GM19372 (cell line): ENCODE data around the gene ANKH.
"Not testable (repeated sequence)": the region's sequence is repeated elsewhere in the genome, so short reads cannot be mapped to it uniquely, and the experiment has no call there.

ENCODE experiments used
- ATAC-seq: cut with Tn5 transposase; IDR thresholded peaks from one replicate; pipeline ENCODE4 v1.9.1; 2021; ENCODE audit warnings: mild to moderate bottlenecking, low read depth, moderate library complexity; ENCODE audit not compliant: unreplicated experiment

The ANKH gene

DNA sequence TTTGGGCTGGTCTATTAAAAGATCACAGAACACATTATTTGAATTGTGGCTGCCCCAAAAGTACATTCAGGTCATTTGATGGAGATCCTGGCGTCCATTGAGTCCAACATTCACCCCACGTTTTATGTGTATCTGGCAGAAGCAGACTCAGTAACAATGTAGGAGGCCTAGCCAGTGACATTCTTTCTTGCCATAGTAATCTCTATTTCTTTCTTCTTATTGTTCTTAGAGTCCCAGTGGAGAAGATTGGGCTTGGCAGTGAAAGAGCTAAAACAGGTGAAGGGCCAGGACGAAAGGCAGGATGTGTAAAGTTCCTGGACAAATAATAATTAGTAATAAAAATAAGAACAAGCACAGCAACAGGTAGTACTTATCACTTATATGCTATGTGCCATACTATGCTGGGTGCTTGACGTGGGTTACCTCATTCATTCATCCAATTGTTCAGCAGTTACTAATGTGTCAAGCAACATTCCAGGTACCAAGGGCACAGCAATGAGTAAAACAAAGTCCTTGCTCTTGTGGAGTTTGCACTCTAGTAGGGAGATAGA lies 12.6 kb upstream of the ANKH start:
- no peak for ATAC-seq

DNA sequence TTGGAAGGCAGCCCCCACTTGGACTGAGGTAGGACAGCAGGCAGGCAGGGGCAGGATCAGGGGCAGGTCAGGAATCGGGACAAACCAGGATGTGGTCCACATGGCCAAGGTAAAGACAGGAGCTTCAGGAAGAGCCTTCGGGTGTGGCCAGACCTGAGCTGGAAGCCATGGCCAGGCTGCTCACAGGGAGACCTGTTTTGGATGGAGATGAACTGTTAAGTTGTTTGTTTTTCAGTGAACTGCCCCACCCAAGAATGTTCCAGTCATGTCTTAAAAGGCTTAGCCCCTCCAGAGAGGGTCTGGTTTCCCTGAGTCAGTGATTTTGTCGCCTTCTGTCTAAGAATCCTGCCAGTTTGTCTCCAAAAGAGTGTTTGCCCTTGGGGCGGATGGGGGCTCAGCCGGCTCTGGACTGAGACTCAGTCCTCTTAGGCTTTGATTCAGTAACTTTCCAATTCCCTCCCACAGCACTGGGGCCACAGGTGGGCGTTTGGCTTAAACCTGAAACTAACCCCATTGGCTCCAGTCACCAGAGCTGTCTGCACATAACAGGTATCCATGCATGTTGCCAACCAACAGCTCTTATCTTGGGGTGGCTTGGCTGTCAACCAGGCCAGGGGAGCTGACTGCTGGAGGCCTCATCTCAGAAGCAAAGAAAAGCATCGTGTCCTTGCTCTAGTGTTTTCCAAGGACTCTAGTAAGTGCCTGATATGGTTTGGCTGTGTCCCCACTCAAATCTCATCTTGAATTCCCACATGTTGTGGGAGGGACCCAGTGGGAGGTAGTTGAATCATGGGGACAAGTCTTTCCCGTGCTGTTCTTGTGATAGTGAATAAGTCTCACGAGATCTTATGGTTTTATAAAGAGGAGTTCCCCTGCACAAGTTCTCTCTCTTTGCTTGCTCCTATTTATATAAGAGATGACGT lies 11.3 kb upstream of the ANKH start:
- ATAC-seq = no peak

DNA sequence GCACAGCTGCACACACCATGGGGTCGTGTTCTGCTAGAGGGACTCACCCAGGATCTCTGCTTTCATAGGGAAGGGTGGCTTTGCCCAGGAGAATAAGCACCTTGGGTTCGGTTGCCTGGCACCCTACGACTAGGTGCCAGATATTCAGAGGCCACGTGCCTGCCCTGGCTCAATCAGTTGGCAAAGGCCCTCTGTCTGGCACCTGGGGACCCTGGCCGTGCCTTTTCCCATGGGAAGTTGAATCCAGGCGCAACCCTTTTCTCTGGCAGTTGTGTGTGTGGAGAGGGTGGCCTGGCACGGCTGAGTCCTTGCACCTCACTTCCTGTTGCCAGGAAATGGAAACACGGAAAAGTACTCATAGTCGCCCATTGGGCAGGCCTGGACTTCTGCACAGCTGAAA lies 10.2 kb upstream of the ANKH start:
- no peak for ATAC-seq

DNA sequence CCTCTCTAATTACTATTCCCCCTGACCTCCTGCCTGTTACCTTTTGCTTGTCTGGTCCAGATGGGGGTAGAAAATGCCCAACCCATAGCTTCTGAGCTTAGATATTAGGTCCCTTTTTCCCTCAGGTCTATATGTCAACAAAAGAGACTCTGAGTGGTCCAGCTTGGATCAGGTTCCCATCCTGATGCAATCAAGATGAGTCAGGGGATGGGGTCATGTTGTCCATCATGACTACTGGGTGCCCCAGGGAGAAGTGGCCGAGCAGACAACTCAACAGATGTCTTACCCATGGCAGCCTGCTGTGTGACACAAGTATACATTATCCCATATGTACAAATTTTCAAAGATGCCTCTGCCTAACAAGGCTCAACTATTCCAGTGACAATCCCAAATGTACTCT lies 9.1 kb upstream of the ANKH start:
- ATAC-seq = no peak

DNA sequence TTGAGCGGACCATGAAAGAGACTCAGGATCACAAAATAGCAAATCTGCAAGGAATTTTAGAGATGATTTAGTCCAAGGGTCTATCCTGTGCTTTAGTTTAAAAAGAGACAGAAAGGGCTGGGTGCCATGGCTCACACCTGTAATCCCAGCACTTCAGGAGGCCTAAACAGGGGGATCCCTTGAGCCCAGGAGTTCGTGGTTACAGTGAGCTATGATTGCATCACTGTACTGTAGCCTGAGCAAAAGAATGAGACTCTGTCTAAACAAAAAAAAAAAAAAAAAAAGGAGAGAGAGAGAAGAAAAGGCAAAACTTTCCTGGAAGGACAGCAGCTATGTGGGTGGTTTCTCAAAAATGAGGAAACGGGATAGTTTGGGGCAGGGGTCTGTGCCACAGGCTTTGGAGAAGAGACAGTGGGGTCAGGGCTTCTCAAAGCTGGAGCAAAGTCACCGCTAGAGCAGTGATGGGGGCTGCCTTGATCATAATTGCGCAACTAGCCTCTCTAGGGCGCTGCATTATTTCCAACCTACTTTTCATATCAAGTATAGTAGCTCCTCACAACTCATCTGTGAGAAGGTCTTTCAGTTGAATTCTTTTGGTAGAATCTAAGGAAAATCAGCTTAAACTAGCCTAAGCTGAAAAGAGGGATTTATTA lies 8.5 kb upstream of the ANKH start:
- ATAC-seq = no peak

DNA sequence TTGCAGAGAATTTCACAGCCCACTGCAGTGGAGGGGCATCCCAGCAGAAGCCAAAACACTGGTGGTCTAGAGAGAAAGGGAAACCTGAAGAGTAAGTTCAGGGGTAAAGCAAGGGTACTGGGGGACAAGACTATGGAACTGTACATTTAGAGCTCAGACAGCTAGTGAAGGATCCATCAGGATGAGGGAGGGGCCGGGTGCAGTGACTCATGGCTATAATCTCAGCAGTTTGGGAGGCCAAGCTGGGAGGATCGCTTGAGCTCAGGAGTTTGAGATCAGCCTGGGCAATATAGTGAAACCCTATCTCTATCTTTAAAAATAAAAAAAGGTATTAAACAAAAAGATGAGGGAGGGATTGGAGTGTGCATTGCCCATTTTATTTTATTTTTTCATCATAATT lies 7.8 kb upstream of the ANKH start:
- ATAC-seq = no peak

DNA sequence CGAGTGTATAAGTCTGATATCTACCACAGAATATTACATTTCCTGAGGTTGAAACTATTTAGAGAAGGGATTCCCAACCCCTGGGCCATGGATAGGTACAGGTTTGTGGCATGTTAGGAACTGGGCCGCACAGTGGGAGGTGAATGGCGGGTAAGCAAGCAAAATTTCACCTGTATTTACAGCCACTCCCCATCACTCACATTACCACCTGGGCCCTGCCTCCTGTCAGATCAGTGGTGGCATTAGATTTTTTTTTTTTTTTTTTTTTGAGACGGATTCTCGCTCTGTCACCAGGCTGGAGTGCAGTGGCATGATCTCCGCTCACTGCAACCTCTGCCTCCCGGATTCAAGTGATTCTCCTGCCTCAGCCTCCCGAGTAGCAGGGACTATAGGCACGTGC lies 6.6 kb upstream of the ANKH start:
- ATAC-seq = not testable (repeated sequence)

DNA sequence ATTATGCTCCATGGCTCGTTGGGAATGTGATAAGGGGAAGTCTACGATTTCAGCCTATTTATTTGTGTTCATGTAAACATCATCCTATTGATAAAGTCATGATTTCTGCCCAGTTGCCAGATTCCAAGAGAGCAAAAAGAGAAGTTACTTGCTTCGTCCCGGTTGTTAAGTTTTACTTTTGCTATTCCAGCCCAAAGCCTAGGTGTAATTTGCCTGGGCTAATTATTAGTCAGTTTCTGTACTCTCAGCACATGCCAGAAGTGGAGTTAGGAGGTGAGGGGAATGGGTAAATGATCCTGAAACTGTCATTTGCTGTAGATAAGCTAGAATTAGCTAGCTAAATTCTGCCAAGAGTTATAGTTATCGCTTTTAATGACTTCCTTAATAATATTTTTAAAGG lies 4.5 kb upstream of the ANKH start:
- ATAC-seq = no peak

DNA sequence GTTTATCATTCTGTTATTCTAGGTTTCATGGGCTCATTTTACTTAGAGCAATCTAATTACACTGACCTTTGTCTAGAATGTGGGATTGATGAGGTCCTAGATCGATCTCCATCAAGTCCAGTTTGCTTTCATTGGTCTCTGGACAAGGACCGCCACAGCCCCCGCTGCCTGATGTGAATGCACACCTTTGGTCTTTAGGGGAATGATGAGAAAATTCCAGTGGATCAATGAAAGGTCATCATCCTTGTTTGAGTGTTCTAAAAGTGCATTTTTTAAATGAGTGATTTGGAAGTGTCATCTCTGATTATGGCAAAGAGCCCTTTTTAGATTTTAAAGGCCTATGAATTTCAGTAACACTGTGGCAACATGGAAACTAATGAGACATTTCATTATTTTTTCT lies 2.2 kb upstream of the ANKH start:
- ATAC-seq = no peak

DNA sequence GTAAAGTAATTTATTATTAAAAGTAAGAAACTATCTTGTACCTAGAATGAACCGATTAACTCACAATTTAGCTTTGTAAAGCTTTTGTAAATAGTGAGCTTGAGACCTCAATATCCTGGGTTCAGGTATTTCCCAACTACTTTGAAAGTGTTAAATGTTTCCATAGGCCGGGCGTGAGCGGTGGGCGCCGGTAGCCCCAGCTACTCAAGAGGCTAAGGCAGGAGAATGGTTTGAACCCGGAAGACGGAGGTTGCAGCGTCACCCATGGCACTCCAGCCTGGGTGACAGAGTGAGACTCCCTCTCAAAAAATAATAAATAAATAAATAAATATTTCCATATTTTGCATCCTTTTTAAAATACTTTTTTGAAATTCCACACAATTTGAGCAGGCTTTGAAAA lies 1.5 kb upstream of the ANKH start:
- ATAC-seq = no peak

DNA sequence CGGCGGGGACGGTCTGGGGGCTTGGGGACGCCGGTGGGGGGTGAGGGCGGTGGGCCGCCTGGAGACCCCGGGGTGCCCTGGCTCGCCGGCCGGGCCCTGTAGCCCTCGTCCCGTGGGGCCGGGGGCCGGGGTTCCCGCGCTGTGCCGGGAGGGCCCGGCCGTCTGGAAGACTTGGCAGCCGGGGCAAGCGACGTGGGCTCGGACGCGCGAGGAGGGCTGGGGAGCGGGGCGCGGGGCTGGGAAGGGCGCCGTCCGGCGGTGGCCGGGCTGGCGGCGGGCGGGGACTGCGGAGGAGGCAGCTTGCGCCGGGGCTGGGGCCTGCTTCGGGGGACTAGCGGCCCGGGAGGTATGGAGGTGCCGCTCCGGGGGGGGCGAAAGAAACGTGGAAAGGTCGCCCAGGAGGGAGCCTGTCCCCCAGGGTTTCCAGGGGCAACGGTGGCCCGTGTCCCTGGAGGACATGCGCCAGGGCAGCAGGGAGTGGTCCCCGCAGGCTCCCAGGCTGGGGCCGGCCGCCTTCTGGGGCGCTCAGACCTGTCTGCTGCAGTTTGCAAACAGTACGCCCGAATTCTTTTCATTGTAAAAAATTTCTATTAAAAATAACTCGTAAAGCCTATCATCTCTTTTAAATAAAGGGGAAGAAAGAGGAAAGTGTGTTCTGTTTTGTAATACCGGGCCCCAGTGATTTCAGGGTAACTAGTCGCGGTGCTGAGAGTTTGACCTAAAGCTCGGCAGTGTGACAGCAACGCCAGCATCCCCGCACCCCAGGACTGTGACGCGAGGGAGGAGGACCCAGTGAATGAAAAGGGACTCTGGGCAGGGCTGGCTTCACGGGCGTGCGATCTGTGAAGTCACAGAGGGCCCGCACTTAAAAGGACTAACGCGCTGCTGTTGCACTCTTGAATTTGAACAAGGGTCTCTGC lies 752 bp upstream of the ANKH start:
- ATAC-seq = peak; percentile 44

DNA sequence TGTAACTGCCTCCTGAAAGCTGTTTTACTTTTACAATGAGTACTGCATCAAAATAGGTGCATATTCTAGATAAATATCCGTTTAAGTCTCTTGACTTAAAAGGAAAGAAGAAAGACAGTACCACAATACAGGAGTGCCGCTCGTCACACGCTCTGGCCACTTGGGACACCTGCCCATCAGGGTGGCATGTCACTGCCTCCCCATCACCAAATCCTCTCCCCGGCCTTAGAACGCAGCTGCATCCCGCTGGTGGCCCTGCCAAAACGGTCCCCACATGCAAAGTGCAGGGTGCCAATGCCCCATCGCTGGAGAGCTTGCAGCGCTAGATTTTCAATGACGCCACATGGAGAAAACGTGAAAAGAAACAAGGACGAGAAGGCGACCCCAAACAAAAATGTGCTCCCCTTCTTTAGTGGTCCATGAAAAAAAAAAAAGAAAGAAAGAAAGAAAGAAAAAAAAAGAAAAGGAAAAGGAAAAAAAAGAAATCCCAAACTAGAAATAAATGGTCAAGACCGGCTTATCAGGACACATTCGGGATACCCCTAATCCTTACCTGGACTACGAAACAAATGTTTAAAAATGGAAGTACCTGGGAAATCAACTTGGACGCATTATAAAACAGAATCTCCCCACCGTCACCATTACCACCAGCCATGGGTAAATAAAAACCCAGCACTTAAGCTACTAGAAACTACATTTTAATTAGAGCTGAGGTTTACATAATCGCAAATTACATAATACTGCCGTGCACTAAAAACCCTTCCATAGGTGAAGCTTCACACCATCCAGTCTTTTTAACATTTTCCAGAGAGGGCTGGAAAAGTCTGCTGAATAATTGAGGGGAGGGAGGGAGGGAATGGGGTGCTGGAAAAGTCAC lies 1.0 kb downstream of the ANKH start:
- no peak for ATAC-seq

DNA sequence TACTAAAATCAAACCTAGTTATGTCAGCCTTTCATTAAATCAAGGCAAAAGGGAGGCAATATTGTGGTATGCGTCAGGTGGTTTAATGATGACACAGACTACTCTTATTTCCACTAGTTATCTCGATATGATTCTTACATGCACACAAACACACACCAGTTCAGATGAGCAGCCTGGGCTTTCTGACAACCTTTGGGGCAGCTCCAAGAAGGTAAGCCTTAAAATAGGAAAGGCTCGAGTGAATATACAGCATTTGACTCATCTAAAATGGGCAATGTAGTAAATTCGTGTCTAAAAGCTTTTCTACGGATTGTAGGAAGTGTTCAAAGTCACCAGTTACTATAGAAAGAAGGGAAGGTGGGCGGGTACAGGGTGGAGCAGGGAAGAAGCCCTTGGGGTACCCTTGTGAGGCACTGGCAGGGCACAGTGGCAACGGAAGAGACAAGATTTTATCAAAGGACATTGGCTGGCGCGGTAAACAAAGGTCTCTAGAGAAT lies 1.9 kb downstream of the ANKH start:
- ATAC-seq = no peak

DNA sequence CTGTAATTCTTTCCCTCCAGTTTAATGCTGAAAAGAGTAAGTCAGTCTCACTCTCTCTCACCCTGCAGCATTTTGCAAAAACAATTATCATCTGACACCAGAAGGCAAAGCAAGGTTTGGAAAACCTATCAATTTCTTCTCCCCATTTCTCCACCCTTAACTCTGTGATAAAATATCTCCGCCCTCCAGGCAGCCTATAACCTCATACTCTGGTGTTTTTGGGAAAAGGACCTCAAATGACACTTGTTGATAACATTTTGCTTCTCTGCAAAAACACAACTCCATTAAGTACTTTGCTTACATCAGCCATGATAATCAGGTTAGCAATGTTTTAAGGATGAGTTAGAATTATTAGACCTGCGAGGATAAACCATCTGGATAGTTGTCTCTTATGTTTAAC lies 2.3 kb downstream of the ANKH start:
- no peak for ATAC-seq

DNA sequence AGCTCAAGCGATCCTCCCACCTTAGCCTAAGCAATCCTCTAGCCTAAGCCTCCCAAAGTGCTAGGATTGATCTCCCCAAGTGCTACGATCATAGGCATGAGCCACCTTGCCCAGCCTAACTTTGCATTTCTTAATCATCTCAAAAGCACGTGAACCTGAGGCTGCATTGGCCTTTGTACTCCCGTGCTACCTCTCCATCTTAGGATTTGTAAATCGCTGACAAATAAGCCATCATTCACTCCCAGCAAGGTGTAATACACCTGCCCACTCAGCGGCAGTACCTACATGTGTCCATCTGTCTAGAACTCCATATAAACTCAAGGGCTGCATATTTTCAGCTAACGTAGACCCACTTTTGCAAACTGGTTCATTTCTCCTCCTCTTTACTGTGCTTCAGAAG lies 2.8 kb downstream of the ANKH start:
- no peak for ATAC-seq

DNA sequence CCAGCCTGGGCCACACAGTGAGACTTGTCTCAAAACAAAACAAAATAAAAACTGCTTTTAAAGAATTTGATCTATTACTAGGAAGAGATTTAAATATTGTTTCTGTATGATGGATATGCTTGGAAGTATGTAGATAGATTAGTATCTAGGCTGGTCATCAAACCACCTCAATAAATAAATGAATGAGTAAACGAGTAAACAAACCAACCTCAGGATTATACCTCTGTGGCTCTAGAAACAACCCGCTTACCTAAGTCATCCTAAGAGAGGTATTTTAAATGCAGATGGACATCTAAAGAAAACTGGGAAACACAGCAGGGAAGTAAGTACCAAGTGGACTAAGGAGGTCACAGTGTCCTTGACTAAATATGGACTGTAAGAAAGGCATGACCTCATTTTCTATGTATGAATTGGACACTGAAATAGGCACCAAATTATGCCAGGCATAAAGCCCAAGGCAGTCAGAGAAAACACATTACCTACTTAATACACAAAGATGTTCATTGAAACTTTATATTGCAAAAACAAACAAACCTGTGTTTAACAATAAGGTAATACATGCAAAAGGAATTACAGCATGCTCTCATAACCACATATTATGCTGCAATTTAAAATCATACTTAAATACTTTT lies 7.3 kb downstream of the ANKH start:
- ATAC-seq = no peak

DNA sequence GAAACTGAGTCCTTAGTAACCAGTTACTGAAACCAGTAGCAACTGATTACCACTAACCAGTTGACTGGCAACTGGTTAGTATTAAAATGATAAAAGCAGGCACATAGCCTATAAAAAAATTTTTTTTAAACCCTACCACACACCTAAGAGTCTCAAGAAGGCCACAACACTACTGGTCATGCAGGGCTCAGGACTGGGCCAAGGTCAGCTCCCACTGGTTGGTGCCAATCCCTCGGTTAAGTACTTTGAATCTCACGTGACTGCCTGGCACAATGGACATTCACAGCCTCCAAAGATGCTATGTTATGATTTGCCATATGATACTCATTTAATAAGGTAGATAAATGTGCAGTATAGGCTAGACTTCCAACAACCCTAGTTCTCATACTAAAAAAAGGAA lies 8.5 kb downstream of the ANKH start:
- ATAC-seq = no peak

DNA sequence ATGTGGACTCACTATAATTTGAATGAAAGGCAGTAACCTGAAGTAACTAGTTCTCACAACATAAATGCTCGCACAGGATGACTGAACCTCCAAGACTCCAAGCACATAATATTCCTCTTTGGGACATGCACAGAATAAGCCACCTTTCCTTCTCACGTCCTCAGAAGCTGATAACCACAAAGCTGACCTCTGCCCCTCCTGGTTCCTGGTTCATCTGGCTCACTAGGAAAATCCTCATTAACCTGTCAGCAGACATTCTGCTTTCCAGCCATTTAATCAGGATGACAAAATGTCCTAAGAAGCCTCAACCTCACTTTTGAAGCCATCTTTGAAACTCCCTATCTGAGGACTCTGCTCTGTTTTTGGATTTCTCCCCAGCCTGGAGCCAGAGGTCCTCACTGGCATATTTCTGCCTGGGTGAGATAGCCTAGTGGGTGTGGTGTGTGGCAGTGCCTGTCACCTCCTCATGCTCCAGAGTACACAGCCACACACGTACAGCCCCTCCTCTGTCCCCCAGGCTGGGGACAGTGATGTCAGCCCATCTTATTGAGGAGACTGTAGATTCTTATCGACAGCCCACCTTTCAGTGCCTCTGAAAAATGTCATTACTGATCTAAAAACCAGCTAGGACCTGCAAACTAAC lies 10.3 kb downstream of the ANKH start:
- ATAC-seq = no peak

DNA sequence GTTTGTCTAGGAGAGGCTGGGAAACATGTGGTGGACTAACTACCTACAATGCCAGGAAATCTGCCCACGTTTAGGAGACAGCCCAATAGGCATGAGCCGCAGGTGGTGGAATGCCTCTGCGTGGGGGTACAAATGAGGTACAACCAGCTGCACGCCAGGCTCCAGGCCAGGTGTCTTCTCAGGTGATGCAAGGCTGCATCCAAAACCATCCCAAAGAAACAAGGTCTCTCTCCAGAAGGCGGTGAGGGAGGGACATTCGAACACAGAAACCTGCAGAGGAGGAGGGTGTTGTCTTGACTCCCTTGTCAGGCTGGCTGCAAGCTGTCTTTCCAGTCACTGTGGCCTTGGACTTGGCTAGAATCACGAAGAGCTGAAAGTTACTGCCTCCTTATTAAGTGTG lies 11.6 kb downstream of the ANKH start:
- ATAC-seq = no peak
